A549 treated with GW870086 at 1 μM for 4 hours (cell line): ENCODE results near the gene ZC3H4. TPM values are rescaled to one million over a fixed set of nuclear protein-coding genes. Genes with fewer than 3 reads are reported as not detected.

Experiments used
- total RNA-seq: library from RNA; stranded (reverse); fragments of 200-300 nt; extraction: Qiagen RNA extraction; gene quantifications from 5 replicates; pipeline ENCODE4 v1.2.3, GENCODE V29; 2022; ENCODE audit warnings: low read depth

ZC3H4 gene
- 19.7 to 23.0 TPM (median 20.4 TPM) in 5 replicates for total RNA-seq

DNA sequence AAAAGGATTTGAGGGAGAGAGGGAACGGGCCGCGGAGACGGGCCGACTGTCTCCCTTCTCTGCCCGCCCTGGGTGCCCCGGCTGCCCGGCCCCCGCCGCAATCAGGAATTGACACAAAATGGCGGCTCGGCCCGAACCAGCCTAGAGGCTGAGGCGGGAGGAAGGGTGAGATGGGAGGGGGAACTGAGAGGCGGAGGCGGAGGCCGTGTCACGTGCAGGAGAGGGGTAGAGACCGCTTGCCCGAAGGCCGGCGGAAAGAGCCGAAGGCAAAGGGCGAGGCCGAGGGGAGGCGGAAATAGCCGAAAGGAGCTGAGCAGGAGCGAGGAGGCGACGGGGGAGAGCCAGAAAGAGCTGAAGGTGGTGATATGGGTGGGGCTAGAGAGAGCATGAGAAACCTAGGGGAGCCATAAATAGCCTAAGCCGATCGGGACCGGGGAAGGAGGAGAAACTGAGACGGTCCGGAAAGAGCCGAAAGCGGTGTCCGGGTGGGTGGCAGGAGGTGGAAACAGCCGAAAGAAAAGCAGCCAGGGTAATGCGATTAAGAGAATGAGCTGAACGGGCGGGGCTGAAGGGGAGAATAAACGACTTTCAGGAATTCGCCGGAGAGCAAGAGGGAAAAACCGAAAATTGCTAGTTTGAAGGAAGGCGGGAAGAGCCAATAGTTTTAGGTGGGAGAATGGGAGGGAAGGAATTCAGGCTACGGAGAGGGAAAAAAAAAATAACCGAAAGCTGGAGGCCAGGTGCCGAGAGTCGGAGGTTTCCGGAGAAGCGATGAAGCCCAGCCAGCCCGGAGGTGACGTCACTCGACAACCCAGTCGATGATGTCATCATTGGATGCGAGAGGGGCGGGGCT is at the start of gene ZC3H4:
Gene ZC3H4 (minus strand): TSS at position 780 of the 853 bp plus-strand sequence. CDS start 1,192 bp downstream, outside the sequence.

GRCh38 chr19:47130589-47131227 is 17.1 kb upstream of the ZC3H4 start, which contains the start of gene SAE1:
SAE1 (plus strand) TSS chr19:47130835; CDS start chr19:47130931, 96 bp downstream.

GRCh38 chr19:47019431-47020041 is 94.0 kb downstream of the ZC3H4 start, which contains the start of gene NPAS1:
NPAS1 (plus strand) TSS chr19:47019837; CDS start chr19:47021048, 1,211 bp downstream.

Other genes with a start within 250 kb of the ZC3H4 start
- gene NPAS1, start 93.9 kb downstream of the ZC3H4 start, total RNA-seq = 5.0 to 8.2 TPM (median 7.0 TPM) in 5 replicates
- gene TMEM160, start 65.2 kb downstream of the ZC3H4 start, total RNA-seq = 50.7 to 73.9 TPM (median 72.0 TPM) in 5 replicates
- gene SAE1, start 17.1 kb upstream of the ZC3H4 start, total RNA-seq = 197 to 219 TPM (median 209 TPM) in 5 replicates
- 13.9 to 26.4 TPM (median 23.7 TPM) in 5 replicates for gene BBC3, start 117.4 kb upstream of the ZC3H4 start, total RNA-seq
- gene CCDC9, start 142.7 kb upstream of the ZC3H4 start, total RNA-seq = 21.4 to 24.9 TPM (median 23.7 TPM) in 5 replicates
- gene INAFM1, start 161.1 kb upstream of the ZC3H4 start, total RNA-seq = 4.3 to 11.0 TPM (median 9.7 TPM) in 5 replicates
- gene C5AR1, start 196.1 kb upstream of the ZC3H4 start, total RNA-seq = 1.4 to 2.3 TPM (median 2.2 TPM) in 5 replicates
- 7.6 to 13.5 TPM (median 13.0 TPM) in 5 replicates for gene C5AR2, start 218.4 kb upstream of the ZC3H4 start, total RNA-seq
- gene DHX34, start 235.5 kb upstream of the ZC3H4 start, total RNA-seq = 27.5 to 38.3 TPM (median 34.1 TPM) in 5 replicates